Trophoblast cell (in vitro differentiated cells and primary cell): Measurements from ENCODE around the gene ANO2.

Experiments
- DNase-seq, 2 donors: peaks; one replicate each; pipeline ENCODE4 v3.0.0-alpha.2; 2016
- H2AFZ ChIP-seq: 2 replicates; pipeline ENCODE4 v1.6.1; 2013; ENCODE audit warnings: low read length, moderate library complexity, mild to moderate bottlenecking; ENCODE audit not compliant: insufficient read depth, poor library complexity
- H2AK5ac ChIP-seq: 2 replicates; pipeline ENCODE4 v1.6.1; 2013; ENCODE audit warnings: mild to moderate bottlenecking, low read length
- H2BK120ac ChIP-seq: 2 replicates; pipeline ENCODE4 v1.6.1; 2013; ENCODE audit warnings: low read length, mild to moderate bottlenecking, moderate library complexity; ENCODE audit not compliant: insufficient read depth, poor library complexity
- H2BK12ac ChIP-seq: 2 replicates; pipeline ENCODE4 v1.6.1; 2013; ENCODE audit warnings: mild to moderate bottlenecking, low read length, moderate library complexity
- H2BK5ac ChIP-seq: 2 replicates; pipeline ENCODE4 v1.6.1; 2013; ENCODE audit warnings: low read length, low read depth, moderate library complexity, mild to moderate bottlenecking; ENCODE audit not compliant: poor library complexity
- H3K14ac ChIP-seq: 2 replicates; pipeline ENCODE4 v1.6.1; 2013; ENCODE audit warnings: mild to moderate bottlenecking, low read length
- H3K18ac ChIP-seq: 2 replicates; pipeline ENCODE4 v1.6.1; 2013; ENCODE audit warnings: mild to moderate bottlenecking, low read length
- H3K23ac ChIP-seq: 2 replicates; pipeline ENCODE4 v1.6.1; 2013; ENCODE audit warnings: low read length
- H3K27ac ChIP-seq: 2 replicates; pipeline ENCODE4 v1.5.1; 2013; ENCODE audit warnings: low read depth, mild to moderate bottlenecking, inconsistent platforms, low read length, moderate library complexity
- H3K27me3 ChIP-seq: 2 replicates; pipeline ENCODE4 v1.6.1; 2013; ENCODE audit warnings: inconsistent platforms, mild to moderate bottlenecking, low read length, moderate library complexity; ENCODE audit not compliant: insufficient read depth
- H3K36me3 ChIP-seq, 2 experiments: 1 replicate in 1 of 2; 2 replicates in 1 of 2; pipeline ENCODE4 v1.6.1; 2013; ENCODE audit warnings: low read length in 2 of 2, mild to moderate bottlenecking in 2 of 2, moderate library complexity in 1 of 2; ENCODE audit not compliant: insufficient read depth in 2 of 2, control insufficient read depth in 1 of 2
- H3K4ac ChIP-seq: 2 replicates; pipeline ENCODE4 v1.6.1; 2013; ENCODE audit warnings: low read depth, mild to moderate bottlenecking, low read length, moderate library complexity
- H3K4me1 ChIP-seq, 2 experiments: 1 replicate in 1 of 2; 2 replicates in 1 of 2; pipeline ENCODE4 v1.6.1; 2013; ENCODE audit warnings: low read length in 2 of 2, mild to moderate bottlenecking in 2 of 2, moderate library complexity in 1 of 2; ENCODE audit not compliant: insufficient read depth in 2 of 2, control insufficient read depth in 1 of 2
- H3K4me2 ChIP-seq: 2 replicates; pipeline ENCODE4 v1.6.1; 2013; ENCODE audit warnings: inconsistent platforms, mild to moderate bottlenecking, low read length, moderate library complexity
- H3K4me3 ChIP-seq: 2 replicates; pipeline ENCODE4 v1.5.1; 2013; ENCODE audit warnings: mild to moderate bottlenecking, low read depth, low read length, inconsistent platforms
- H3K79me1 ChIP-seq: one replicate; pipeline ENCODE4 v1.6.1; 2013; ENCODE audit warnings: low read length
- H3K79me2 ChIP-seq: 2 replicates; pipeline ENCODE4 v1.6.1; 2013; ENCODE audit warnings: low read length, mild to moderate bottlenecking; ENCODE audit not compliant: control insufficient read depth, insufficient read depth, poor library complexity
- H3K9ac ChIP-seq: 2 replicates; pipeline ENCODE4 v1.6.1; 2013; ENCODE audit warnings: mild to moderate bottlenecking, low read length
- H3K9me3 ChIP-seq: 2 replicates; pipeline ENCODE4 v1.6.1; 2013; ENCODE audit warnings: low read depth, mild to moderate bottlenecking, control low read depth, inconsistent platforms, low read length; ENCODE audit not compliant: insufficient read depth
- H4K12ac ChIP-seq: 2 replicates; pipeline ENCODE4 v1.6.1; 2013; ENCODE audit warnings: low read depth, mild to moderate bottlenecking, low read length, moderate library complexity
- H4K8ac ChIP-seq: 2 replicates; pipeline ENCODE4 v1.6.1; 2013; ENCODE audit warnings: low read depth, mild to moderate bottlenecking, low read length, moderate library complexity
- H4K91ac ChIP-seq: one replicate; pipeline ENCODE4 v1.6.1; 2013; ENCODE audit warnings: low read depth, mild to moderate bottlenecking, low read length, moderate library complexity
- WGBS: extraction: QIAGEN DNeasy Blood & Tissue Kit; methylation state at CpG from one replicate; pipeline ENCODE4 v1.1.7; 2013; ENCODE audit warnings: missing lambda C conversion rate; ENCODE audit not compliant: insufficient read length, insufficient coverage; ENCODE audit errors: extremely low coverage; 5-methylcytosine and 5-hydroxymethylcytosine counted together

ANO2 gene

DNA sequence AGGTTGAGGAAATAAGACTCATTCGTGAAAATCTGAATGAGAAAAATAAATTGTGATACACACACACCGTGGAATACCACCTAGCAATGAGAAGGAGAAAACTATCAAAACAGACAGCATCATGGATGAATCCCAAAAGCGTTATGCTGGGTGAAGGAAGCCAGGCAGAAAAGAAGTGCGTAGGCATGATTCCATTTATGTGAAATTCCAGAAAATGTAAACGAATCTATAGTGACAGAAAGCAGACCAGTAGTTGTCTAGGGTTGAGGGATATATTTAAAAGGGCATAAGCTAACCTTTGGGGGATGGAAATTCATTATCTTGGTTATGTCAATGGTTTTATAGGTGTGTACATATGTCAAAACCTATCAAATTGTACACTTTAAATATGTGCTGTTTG, 42.5 kb upstream of the ANO2 start:
- Histone ChIP-seq H3K9me3 (no peaks in the 10 kb centered on the region), H2AFZ (no peak overlapping the region), H3K4ac (no peak overlapping the region), H3K4me1 (no peaks in the 10 kb centered on the region), H4K8ac (no peak overlapping the region), H2AK5ac (no peak overlapping the region), H2BK5ac (no peak overlapping the region), H3K4me2 (no peak overlapping the region), H2BK120ac (no peak overlapping the region), H3K79me2 (no peaks in the 10 kb centered on the region), H3K4me3 (no peak overlapping the region), H4K12ac (no peak overlapping the region), H3K36me3 (peaks cover 0 to 2% of the 10 kb centered on the region in 2 experiments), H3K27me3 (no peaks in the 10 kb centered on the region), H4K91ac (no peak overlapping the region), H3K27ac (no peak overlapping the region), H3K9ac (no peak overlapping the region), H3K18ac (no peak overlapping the region), H3K14ac (no peak overlapping the region), H2BK12ac (no peak overlapping the region), H3K79me1 (no peaks in the 10 kb centered on the region), H3K23ac (no peak overlapping the region)
- no peak for DNase-seq
- no CpG with 5 or more reads among the region's 5 CpGs for WGBS

DNA sequence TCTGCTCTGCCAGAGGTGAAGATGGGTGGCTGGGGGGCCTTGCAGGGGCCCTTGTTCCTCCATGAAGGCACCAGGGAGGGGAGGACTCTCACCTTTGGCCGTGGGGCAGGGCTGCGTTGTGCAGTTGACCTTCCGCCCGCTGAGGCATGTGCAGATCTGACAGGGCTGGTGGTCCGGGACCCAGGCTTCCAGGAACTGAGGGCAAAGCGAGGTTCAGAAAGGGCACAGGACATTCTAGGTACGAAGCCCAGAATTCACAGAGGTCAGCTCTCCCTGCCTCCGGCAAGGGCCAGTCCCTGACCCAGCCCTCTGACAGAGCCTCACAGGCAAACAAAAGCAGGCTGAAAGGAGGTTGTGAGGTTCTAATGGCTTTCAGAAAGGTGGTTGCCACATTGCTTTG, 40.4 kb upstream of the ANO2 start:
- H3K27ac ChIP-seq: no peak overlapping the region
- H2AFZ ChIP-seq: no peak overlapping the region
- no peak overlapping the region for H2AK5ac ChIP-seq
- no peak overlapping the region for H3K9ac ChIP-seq
- H2BK5ac ChIP-seq: no peak overlapping the region
- H3K4me1 ChIP-seq: no peaks in the 10 kb centered on the region
- no peaks in the 10 kb centered on the region for H3K9me3 ChIP-seq
- H4K12ac ChIP-seq: no peak overlapping the region
- H3K27me3 ChIP-seq: no peaks in the 10 kb centered on the region
- no peak overlapping the region for H3K4me3 ChIP-seq
- H3K4ac ChIP-seq: no peak overlapping the region
- no peak overlapping the region for H2BK12ac ChIP-seq
- WGBS: no CpG with 5 or more reads among the region's 8 CpGs
- no peaks in the 10 kb centered on the region for H3K36me3 ChIP-seq
- H2BK120ac ChIP-seq: no peak overlapping the region
- no peak for DNase-seq
- H3K4me2 ChIP-seq: no peak overlapping the region
- no peak overlapping the region for H4K91ac ChIP-seq
- no peak overlapping the region for H3K14ac ChIP-seq
- H3K18ac ChIP-seq: no peak overlapping the region
- no peaks in the 10 kb centered on the region for H3K79me1 ChIP-seq
- no peak overlapping the region for H3K23ac ChIP-seq
- no peaks in the 10 kb centered on the region for H3K79me2 ChIP-seq
- no peak overlapping the region for H4K8ac ChIP-seq

DNA sequence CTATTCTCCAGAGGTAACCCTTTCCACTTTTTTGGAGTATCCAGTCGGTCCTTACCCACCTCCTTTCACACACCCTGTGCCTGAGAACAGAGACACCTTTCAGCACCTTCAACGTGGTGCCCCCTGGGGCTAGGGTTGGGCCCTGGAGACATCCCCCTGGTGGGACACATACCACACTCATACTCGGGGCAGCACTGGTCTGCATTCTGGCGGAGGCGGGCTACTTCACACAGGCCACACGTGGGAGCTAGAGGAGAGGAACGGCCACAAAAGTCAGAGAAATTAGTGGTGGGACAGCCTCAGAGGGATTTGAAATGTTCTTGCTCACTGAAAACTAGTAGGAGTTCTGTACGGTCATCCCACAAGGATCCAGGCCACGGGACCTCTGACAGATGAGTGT, 39.8 kb upstream of the ANO2 start:
- no peak for DNase-seq
- no peaks in the 10 kb centered on the region for H3K4me1 ChIP-seq
- H3K36me3 ChIP-seq: no peaks in the 10 kb centered on the region
- H3K27ac ChIP-seq: no peak overlapping the region
- no peak overlapping the region for H3K14ac ChIP-seq
- no peak overlapping the region for H3K4ac ChIP-seq
- WGBS: no CpG with 5 or more reads among the region's 9 CpGs
- no peak overlapping the region for H3K9ac ChIP-seq
- no peak overlapping the region for H2AFZ ChIP-seq
- H4K12ac ChIP-seq: no peak overlapping the region
- H2BK120ac ChIP-seq: no peak overlapping the region
- no peak overlapping the region for H2BK5ac ChIP-seq
- H3K4me2 ChIP-seq: no peak overlapping the region
- no peak overlapping the region for H3K23ac ChIP-seq
- H3K27me3 ChIP-seq: no peaks in the 10 kb centered on the region
- no peaks in the 10 kb centered on the region for H3K79me2 ChIP-seq
- no peak overlapping the region for H3K18ac ChIP-seq
- no peak overlapping the region for H4K91ac ChIP-seq
- H2AK5ac ChIP-seq: no peak overlapping the region
- H3K9me3 ChIP-seq: no peaks in the 10 kb centered on the region
- H2BK12ac ChIP-seq: no peak overlapping the region
- no peak overlapping the region for H3K4me3 ChIP-seq
- no peak overlapping the region for H4K8ac ChIP-seq
- H3K79me1 ChIP-seq: no peaks in the 10 kb centered on the region

DNA sequence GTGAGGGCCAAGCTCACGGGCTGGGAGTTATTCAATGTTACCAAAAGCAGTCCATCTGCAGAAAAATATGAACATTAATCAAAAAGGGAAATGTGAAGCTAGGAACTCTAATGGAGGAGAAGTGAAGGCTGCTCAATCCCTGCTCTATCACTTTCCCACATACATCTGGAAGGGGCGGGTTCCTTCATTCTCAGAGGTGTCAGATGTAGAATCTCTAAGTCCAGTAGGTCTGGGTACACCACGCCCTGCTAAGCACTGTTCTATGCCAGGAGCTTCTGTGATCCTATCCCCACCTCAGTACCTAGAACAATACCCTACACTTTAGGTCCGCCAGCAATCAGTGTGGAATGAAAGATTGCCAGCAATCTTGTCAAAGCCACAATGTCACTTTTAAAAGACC, 37.0 kb upstream of the ANO2 start:
- Histone ChIP-seq H4K91ac (no peak overlapping the region), H2BK120ac (no peak overlapping the region), H3K27me3 (no peaks in the 10 kb centered on the region), H3K79me2 (no peaks in the 10 kb centered on the region), H3K79me1 (no peaks in the 10 kb centered on the region), H3K18ac (no peak overlapping the region), H3K23ac (no peak overlapping the region), H3K36me3 (no peaks in the 10 kb centered on the region), H4K8ac (no peak overlapping the region), H3K9me3 (no peaks in the 10 kb centered on the region), H3K9ac (no peak overlapping the region), H3K4me2 (no peak overlapping the region), H4K12ac (no peak overlapping the region), H2AK5ac (no peak overlapping the region), H2AFZ (no peak overlapping the region), H2BK5ac (no peak overlapping the region), H3K4ac (no peak overlapping the region), H2BK12ac (no peak overlapping the region), H3K27ac (no peak overlapping the region), H3K14ac (no peak overlapping the region), H3K4me1 (no peaks in the 10 kb centered on the region), H3K4me3 (no peak overlapping the region)
- no peak for DNase-seq
- WGBS: no CpG with 5 or more reads among the region's 4 CpGs
